ENCODE measurements around the gene CACNA1C. TPM values are rescaled to one million over a fixed set of nuclear protein-coding genes. Genes with fewer than 3 reads are reported as not detected.

CACNA1C gene
- total RNA-seq, 1 experiment from 2014 or later, result not detected

DNA sequence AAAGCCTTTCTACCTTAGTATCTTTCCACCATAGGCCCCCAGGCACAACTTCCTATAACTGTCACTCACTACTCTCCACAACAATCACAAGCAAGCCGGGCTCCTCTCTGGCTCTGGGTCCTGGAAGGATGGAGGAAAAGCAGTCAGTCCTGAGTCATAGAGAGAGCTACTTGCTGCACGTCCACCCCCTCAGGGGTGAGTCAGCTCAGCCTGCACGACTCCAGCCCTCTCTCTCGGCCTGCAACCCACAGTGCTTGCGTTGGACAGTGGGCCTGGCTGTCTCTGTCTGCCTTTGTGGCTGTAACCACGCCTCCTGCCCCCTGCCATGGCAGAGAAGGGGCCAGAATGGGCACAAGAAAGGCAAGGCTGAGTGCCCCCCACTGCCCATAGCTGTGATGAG, 587.9 kb downstream of the CACNA1C start:
- Histone ChIP-seq H3K79me2 (ENCODE audit: low read depth) (no peaks in the 10 kb centered on the region), H3K9me3 (ENCODE audit: insufficient read depth, low read depth) (no peaks in the 10 kb centered on the region), H3K4me3 (no peak overlapping the region), H2AFZ (no peak overlapping the region), H3K36me3 (ENCODE audit: low read depth) (no peaks in the 10 kb centered on the region), H3K4me2 (no peak overlapping the region), H3K4me1 (replicated peaks; ENCODE audit: insufficient read depth) (no peaks in the 10 kb centered on the region), H3F3A (ENCODE audit: insufficient read depth, low read depth) (no peaks in the 10 kb centered on the region), H4K20me1 (ENCODE audit: insufficient read depth) (0 out of 2 replicates have a peak, but pooled peaks cover 5% of the 10 kb centered on the region), H3K27me3 (ENCODE audit: insufficient read depth, low read depth) (peaks cover 99% of the 10 kb centered on the region), H3K9me2 (ENCODE audit: insufficient read depth) (no peaks in the 10 kb centered on the region), H3K27ac (no peak overlapping the region)
- no peak for TF ChIP-seq CTCF (conservative IDR thresholded peaks at IDR 0.05)
- TF ChIP-seq EZH2 (IDR thresholded peaks at IDR 0.05; ENCODE audit: low read depth), result no peak
- ChIA-PET POLR2A (ENCODE audit: unreplicated experiment) (no interaction called here), CTCF (no interaction called here)
- intact Hi-C loops (cut with micrococcal nuclease; ENCODE audit: unreplicated experiment), result no loop called here
- DNase-seq, result peak in 1 of 2 experiments; percentile 41
- BruUV-seq (replicated peaks), result no TSS peak

- BruUV-seq (replicated peaks), result no TSS peak
- Histone ChIP-seq H3K36me3 (ENCODE audit: low read depth) (no peaks in the 10 kb centered on the region), H3K9me3 (ENCODE audit: insufficient read depth, low read depth) (no peaks in the 10 kb centered on the region), H3K4me2 (no peak overlapping the region), H3K79me2 (ENCODE audit: low read depth) (no peaks in the 10 kb centered on the region), H4K20me1 (ENCODE audit: insufficient read depth) (0 out of 2 replicates have a peak, but pooled peaks cover 5% of the 10 kb centered on the region), H2AFZ (no peak overlapping the region), H3K27ac (no peak overlapping the region), H3K9me2 (ENCODE audit: insufficient read depth) (no peaks in the 10 kb centered on the region), H3F3A (ENCODE audit: insufficient read depth, low read depth) (no peaks in the 10 kb centered on the region), H3K4me3 (no peak overlapping the region), H3K4me1 (replicated peaks; ENCODE audit: insufficient read depth) (no peaks in the 10 kb centered on the region), H3K27me3 (ENCODE audit: insufficient read depth, low read depth) (peaks cover 99% of the 10 kb centered on the region)
- no peak for DNase-seq
- no peak; the same call in 1 of the 2 replicates for TF ChIP-seq CTCF (conservative IDR thresholded peaks at IDR 0.05)
- no peak for TF ChIP-seq EZH2 (IDR thresholded peaks at IDR 0.05; ENCODE audit: low read depth)
- ChIA-PET POLR2A (ENCODE audit: unreplicated experiment) (no interaction called here), CTCF (no interaction called here)
- intact Hi-C loops (cut with micrococcal nuclease; ENCODE audit: unreplicated experiment), result no loop called here
Observed at GRCh38 chr12:2641207-2641606, 588.4 kb downstream of the CACNA1C start.

DNA sequence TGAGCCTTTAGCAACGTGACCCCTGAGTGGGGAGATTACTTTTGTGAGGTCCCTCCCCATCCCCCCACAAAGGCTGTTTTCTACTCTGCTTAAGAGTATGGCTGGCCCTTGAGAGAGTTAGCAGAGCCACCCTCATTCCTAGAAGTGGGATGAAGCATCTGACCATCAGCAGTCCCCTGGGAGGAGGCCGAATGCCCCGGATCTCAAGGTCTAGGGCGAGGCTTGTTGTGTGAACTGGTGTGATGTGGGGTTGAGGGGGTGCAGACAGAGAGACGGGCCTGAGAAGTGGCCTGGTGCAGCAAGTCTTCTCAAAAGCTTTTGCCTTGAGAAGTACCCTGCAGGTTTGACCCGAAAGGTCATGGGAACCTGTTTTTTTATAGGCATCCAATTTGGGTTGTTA, 589.0 kb downstream of the CACNA1C start:
- Histone ChIP-seq H2AFZ (no peak overlapping the region), H3K27me3 (ENCODE audit: insufficient read depth, low read depth) (peaks cover 99% of the 10 kb centered on the region), H3K4me3 (no peak overlapping the region), H3K79me2 (ENCODE audit: low read depth) (no peaks in the 10 kb centered on the region), H3K4me2 (no peak overlapping the region), H3K36me3 (ENCODE audit: low read depth) (no peaks in the 10 kb centered on the region), H3F3A (ENCODE audit: insufficient read depth, low read depth) (no peaks in the 10 kb centered on the region), H3K9me2 (ENCODE audit: insufficient read depth) (no peaks in the 10 kb centered on the region), H4K20me1 (ENCODE audit: insufficient read depth) (0 out of 2 replicates have a peak, but pooled peaks cover 5% of the 10 kb centered on the region), H3K9me3 (ENCODE audit: insufficient read depth, low read depth) (no peaks in the 10 kb centered on the region), H3K27ac (no peak overlapping the region), H3K4me1 (replicated peaks; ENCODE audit: insufficient read depth) (no peaks in the 10 kb centered on the region)
- ChIA-PET CTCF (no interaction called here), POLR2A (ENCODE audit: unreplicated experiment) (no interaction called here)
- DNase-seq, result no peak
- TF ChIP-seq EZH2 (IDR thresholded peaks at IDR 0.05; ENCODE audit: low read depth), result no peak
- no peak for TF ChIP-seq CTCF (conservative IDR thresholded peaks at IDR 0.05)
- intact Hi-C loops (cut with micrococcal nuclease; ENCODE audit: unreplicated experiment), result no loop called here
- BruUV-seq (replicated peaks), result no TSS peak

Data from PC-9 (cell line).